Activated CD4-positive, alpha-beta T cell treated with anti-CD3 and anti-CD28 coated beads for 4 hours (primary cell): Measurements from ENCODE around the gene CALHM3.

Experiments
- DNase-seq, 2 donors: peaks; one replicate each; pipeline ENCODE4 v3.0.0-alpha.2; 2020

CALHM3 gene

GRCh38 chr10:103449208-103450144 lies 29.6 kb downstream of the CALHM3 start:
- DNase-seq = no peak

GRCh38 chr10:103448746-103449145 lies 30.3 kb downstream of the CALHM3 start:
- no peak for DNase-seq

DNA sequence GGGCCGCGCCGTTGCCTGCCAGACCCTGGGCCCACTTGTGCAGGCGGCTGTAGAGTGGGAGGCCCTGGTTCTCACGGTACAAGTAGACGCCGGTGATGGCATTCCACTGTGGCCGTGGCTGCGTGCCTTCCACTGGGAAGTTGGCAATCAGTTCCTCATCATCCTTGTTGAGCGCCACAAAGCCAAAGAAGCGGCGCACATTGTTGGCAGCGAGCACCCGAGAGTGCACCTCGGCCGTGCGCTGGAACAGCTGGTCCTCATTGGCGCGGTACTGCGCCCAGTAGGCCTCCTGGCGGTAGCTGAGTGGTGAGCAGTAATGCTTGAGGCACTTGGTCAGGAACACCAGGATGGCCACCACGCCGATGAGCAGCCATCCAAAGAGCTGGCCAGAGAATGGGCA lies 31.9 kb downstream of the CALHM3 start:
- no peak for DNase-seq

- no peak for DNase-seq
Measured at GRCh38 chr10:103445767-103446567, 33.1 kb downstream of the CALHM3 start.

- DNase-seq = no peak
Measured at GRCh38 chr10:103445366-103445765, 33.7 kb downstream of the CALHM3 start.

DNA sequence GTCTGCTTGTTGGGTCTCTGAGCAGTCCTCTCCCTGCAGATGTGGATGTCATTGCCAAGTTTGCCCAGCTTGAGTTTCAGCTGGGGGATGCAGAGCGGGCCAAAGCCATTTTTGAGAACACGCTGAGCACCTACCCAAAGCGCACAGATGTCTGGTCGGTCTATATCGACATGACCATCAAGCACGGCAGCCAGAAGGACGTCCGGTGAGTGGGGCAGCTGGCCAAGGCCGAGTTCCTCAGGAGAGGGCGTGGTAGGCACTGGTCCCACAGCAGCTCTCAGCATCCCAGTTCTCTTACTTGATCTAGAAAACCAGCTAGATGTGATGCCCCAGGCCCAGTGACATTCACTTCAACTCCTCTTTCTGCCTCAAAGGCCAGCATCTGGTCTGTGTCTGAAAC lies 34.6 kb downstream of the CALHM3 start:
- no peak for DNase-seq

GRCh38 chr10:103443475-103444185 lies 35.4 kb downstream of the CALHM3 start:
- no peak for DNase-seq

GRCh38 chr10:103442031-103442461 lies 37.0 kb downstream of the CALHM3 start:
- no peak for DNase-seq

- DNase-seq = no peak
Measured at GRCh38 chr10:103441611-103442010, 37.4 kb downstream of the CALHM3 start.

DNA sequence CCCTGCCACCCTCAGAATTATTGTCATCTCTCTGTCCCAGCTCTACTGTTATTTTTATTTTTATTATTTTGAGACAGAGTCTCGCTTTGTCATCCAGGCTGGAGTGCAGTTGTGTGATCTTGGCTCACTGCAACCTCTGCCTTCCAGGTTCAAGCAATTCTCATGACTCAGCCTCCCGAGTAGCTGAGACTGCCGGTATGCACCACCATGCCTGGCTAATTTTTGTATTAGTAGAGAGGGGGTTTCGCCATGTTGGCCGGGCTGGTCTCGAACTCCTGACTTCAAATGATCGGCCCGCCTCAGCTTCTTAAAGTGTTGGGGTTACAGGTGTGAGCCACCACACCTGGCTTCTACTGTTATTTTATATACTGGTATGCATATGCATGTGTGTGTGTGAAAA lies 37.8 kb downstream of the CALHM3 start:
- DNase-seq = no peak

GRCh38 chr10:103440416-103440815 lies 38.6 kb downstream of the CALHM3 start:
- no peak for DNase-seq

DNA sequence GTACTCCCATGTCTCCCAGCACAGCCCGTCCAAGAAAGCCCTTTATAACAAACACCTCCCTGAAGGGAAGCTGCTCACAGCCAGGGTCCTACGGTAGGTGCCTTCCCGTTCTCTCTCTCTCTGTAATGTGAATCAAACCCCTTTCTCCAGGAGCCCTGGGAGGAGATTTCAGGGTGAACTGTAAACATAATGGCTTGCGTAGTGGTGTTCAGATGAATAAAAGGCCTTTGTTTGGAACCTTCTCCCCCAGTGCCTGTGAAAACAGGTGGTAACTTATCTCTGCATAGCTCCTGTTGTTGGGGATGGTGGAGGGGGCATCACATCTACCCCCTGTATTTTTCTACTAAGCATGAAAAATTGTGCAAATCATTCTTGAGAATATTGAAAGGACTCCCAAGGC lies 39.3 kb downstream of the CALHM3 start:
- no peak for DNase-seq

DNA sequence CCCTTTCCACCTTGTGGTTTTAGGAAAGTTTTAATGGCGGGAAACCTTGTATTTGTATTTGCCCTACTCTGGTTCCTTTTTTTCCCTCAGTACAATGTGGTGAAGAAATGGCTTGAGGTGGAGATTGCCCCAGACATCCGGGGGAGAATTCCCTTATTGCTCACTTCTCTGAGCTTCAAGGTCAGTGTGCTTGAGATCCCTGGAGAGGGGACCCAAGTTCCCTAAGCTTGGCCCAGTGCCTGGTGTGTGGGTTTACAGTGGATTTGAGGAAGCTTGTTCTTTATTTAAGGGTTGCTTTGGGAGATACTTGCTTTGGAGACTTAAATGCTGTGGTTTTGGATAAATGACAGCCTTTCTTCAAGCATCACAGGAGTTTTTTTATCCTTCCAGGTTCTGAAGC lies 45.2 kb downstream of the CALHM3 start:
- no peak for DNase-seq

- no peak for DNase-seq
Measured at GRCh38 chr10:103431902-103432301, 47.1 kb downstream of the CALHM3 start.

GRCh38 chr10:103429647-103430046 lies 49.4 kb downstream of the CALHM3 start:
- DNase-seq = no peak

GRCh38 chr10:103428989-103429643 lies 49.9 kb downstream of the CALHM3 start:
- no peak for DNase-seq

DNA sequence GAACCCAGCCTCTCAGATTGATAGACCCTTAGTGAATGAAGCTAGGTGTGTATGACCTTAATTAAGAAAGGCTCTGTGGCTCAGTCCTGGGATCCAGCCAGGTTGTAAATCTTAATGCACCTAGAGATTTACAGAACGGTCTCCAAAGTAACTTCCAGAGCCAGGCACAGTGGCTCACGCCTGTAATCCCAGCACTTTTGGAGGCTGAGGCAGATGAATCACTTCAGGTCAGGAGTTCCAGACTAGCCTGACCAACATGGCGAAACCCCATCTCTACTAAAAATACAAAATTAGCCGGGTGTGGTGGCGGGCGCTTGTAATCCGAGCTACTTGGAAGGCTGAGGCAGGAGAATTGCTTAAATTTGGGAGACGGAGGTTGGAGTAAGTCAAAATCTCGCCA lies 51.2 kb downstream of the CALHM3 start:
- no peak for DNase-seq

GRCh38 chr10:103423748-103424147 lies 55.3 kb downstream of the CALHM3 start:
- DNase-seq = no peak
